Measurements from ENCODE around the gene PIK3R5.

Gene PIK3R5

GRCh38 chr17:8965394-8966168 is at the start of gene PIK3R5:
PIK3R5 (minus strand) TSS chr17:8965707; CDS start chr17:8911494, 54,213 bp downstream.
- peaks cover 31% of the 10 kb centered on the region for H3K36me3 Mint-ChIP-seq
- ATAC-seq (ENCODE audit: low read depth), result peak; percentile 84
- peaks cover 18% of the 10 kb centered on the region for H3K9me3 Mint-ChIP-seq
- peak within 1 kb of the TSS; percentile 96 for H3K4me3 Mint-ChIP-seq
- H3K27ac Mint-ChIP-seq, result peak within 1 kb of the TSS; percentile 88
- peaks cover 46% of the 10 kb centered on the region for H3K4me1 Mint-ChIP-seq
- DNase-seq (ENCODE audit: low spot score in 2 of 2), result peak; percentile 90 to 95
- H3K27me3 Mint-ChIP-seq, result no peaks in the 10 kb centered on the region

GRCh38 chr17:9011001-9011400 is 45.5 kb upstream of the PIK3R5 start:
- DNase-seq (ENCODE audit: low spot score in 2 of 2) (no peak), ATAC-seq (ENCODE audit: low read depth) (no peak)
- H3K4me3 Mint-ChIP-seq, result no peak overlapping the region
- H3K27me3 Mint-ChIP-seq, result peaks cover 36% of the 10 kb centered on the region
- no peak overlapping the region for H3K27ac Mint-ChIP-seq
- H3K36me3 Mint-ChIP-seq, result no peaks in the 10 kb centered on the region
- no peaks in the 10 kb centered on the region for H3K4me1 Mint-ChIP-seq
- H3K9me3 Mint-ChIP-seq, result peaks cover 4% of the 10 kb centered on the region

GRCh38 chr17:9009737-9010136 is 44.2 kb upstream of the PIK3R5 start:
- H3K4me3 Mint-ChIP-seq, result no peak overlapping the region
- no peaks in the 10 kb centered on the region for H3K36me3 Mint-ChIP-seq
- H3K9me3 Mint-ChIP-seq, result peaks cover 4% of the 10 kb centered on the region
- no peak overlapping the region for H3K27ac Mint-ChIP-seq
- H3K27me3 Mint-ChIP-seq, result peaks cover 43% of the 10 kb centered on the region
- ATAC-seq (ENCODE audit: low read depth) (no peak), DNase-seq (ENCODE audit: low spot score in 2 of 2) (no peak)
- H3K4me1 Mint-ChIP-seq, result no peaks in the 10 kb centered on the region

GRCh38 chr17:9009096-9009495 is 43.6 kb upstream of the PIK3R5 start:
- peaks cover 4% of the 10 kb centered on the region for H3K9me3 Mint-ChIP-seq
- ATAC-seq (ENCODE audit: low read depth) (no peak), DNase-seq (ENCODE audit: low spot score in 2 of 2) (no peak)
- H3K36me3 Mint-ChIP-seq, result no peaks in the 10 kb centered on the region
- no peak overlapping the region for H3K27ac Mint-ChIP-seq
- H3K27me3 Mint-ChIP-seq, result peaks cover 45% of the 10 kb centered on the region
- no peak overlapping the region for H3K4me3 Mint-ChIP-seq
- no peaks in the 10 kb centered on the region for H3K4me1 Mint-ChIP-seq

- peaks cover 3% of the 10 kb centered on the region for H3K9me3 Mint-ChIP-seq
- peaks cover 41% of the 10 kb centered on the region for H3K27me3 Mint-ChIP-seq
- H3K4me1 Mint-ChIP-seq, result peaks cover 5% of the 10 kb centered on the region
Observed at GRCh38 chr17:9007052-9007714, 41.7 kb upstream of the PIK3R5 start.

GRCh38 chr17:9006175-9006767 is 40.8 kb upstream of the PIK3R5 start:
- Mint-ChIP-seq H3K27ac (no peak overlapping the region), H3K27me3 (peaks cover 44% of the 10 kb centered on the region), H3K9me3 (peaks cover 3% of the 10 kb centered on the region), H3K4me3 (no peak overlapping the region), H3K4me1 (peaks cover 10% of the 10 kb centered on the region), H3K36me3 (no peaks in the 10 kb centered on the region)
- DNase-seq (ENCODE audit: low spot score in 2 of 2) (no peak), ATAC-seq (ENCODE audit: low read depth) (no peak)

More at GRCh38 chr17:9007052-9007714, 41.7 kb upstream of the PIK3R5 start:
- ATAC-seq (ENCODE audit: low read depth), result no peak
- Mint-ChIP-seq H3K4me3 (no peak overlapping the region), H3K36me3 (no peaks in the 10 kb centered on the region), H3K27ac (no peak overlapping the region)
- no peak for DNase-seq (ENCODE audit: low spot score in 2 of 2)

GRCh38 chr17:9004961-9005285 is 39.4 kb upstream of the PIK3R5 start:
- Mint-ChIP-seq H3K27me3 (peaks cover 40% of the 10 kb centered on the region), H3K4me3 (no peak overlapping the region)

GRCh38 chr17:9004132-9004960 is 38.8 kb upstream of the PIK3R5 start:
- Mint-ChIP-seq H3K4me1 (peaks cover 10% of the 10 kb centered on the region), H3K27me3 (peaks cover 38% of the 10 kb centered on the region), H3K4me3 (peak overlapping the region; percentile 69), H3K9me3 (peaks cover 3% of the 10 kb centered on the region), H3K36me3 (no peaks in the 10 kb centered on the region), H3K27ac (no peak overlapping the region)
- no peak for DNase-seq (ENCODE audit: low spot score in 2 of 2)
- no peak for ATAC-seq (ENCODE audit: low read depth)

More at GRCh38 chr17:9004961-9005285, 39.4 kb upstream of the PIK3R5 start:
- DNase-seq (ENCODE audit: low spot score in 2 of 2) (no peak), ATAC-seq (ENCODE audit: low read depth) (no peak)
- peaks cover 10% of the 10 kb centered on the region for H3K4me1 Mint-ChIP-seq
- H3K27ac Mint-ChIP-seq, result no peak overlapping the region
- H3K9me3 Mint-ChIP-seq, result peaks cover 3% of the 10 kb centered on the region
- no peaks in the 10 kb centered on the region for H3K36me3 Mint-ChIP-seq

GRCh38 chr17:9003355-9004131 is 38.0 kb upstream of the PIK3R5 start:
- H3K9me3 Mint-ChIP-seq, result peaks cover 3% of the 10 kb centered on the region
- peak overlapping the region; percentile 69 for H3K4me3 Mint-ChIP-seq
- peaks cover 34% of the 10 kb centered on the region for H3K27me3 Mint-ChIP-seq
- no peaks in the 10 kb centered on the region for H3K36me3 Mint-ChIP-seq
- peaks cover 10% of the 10 kb centered on the region for H3K4me1 Mint-ChIP-seq
- DNase-seq (ENCODE audit: low spot score in 2 of 2), result no peak
- no peak overlapping the region for H3K27ac Mint-ChIP-seq
- no peak for ATAC-seq (ENCODE audit: low read depth)

- Mint-ChIP-seq H3K4me1 (peaks cover 10% of the 10 kb centered on the region), H3K9me3 (peaks cover 3% of the 10 kb centered on the region), H3K27me3 (peaks cover 32% of the 10 kb centered on the region), H3K27ac (no peak overlapping the region), H3K4me3 (peak overlapping the region; percentile 74), H3K36me3 (no peaks in the 10 kb centered on the region)
- peak; percentile 70 for ATAC-seq (ENCODE audit: low read depth)
- DNase-seq (ENCODE audit: low spot score in 2 of 2), result peak in 1 of 2 donors; percentile 49
Observed at GRCh38 chr17:9002606-9003354, 37.3 kb upstream of the PIK3R5 start.

- ATAC-seq (ENCODE audit: low read depth) (no peak), DNase-seq (ENCODE audit: low spot score in 2 of 2) (no peak)
- Mint-ChIP-seq H3K27ac (no peak overlapping the region), H3K27me3 (peaks cover 27% of the 10 kb centered on the region), H3K4me3 (peak overlapping the region; percentile 74), H3K9me3 (no peaks in the 10 kb centered on the region), H3K4me1 (peaks cover 10% of the 10 kb centered on the region), H3K36me3 (no peaks in the 10 kb centered on the region)
Observed at GRCh38 chr17:9002227-9002605, 36.7 kb upstream of the PIK3R5 start.

GRCh38 chr17:9001559-9001958 is 36.1 kb upstream of the PIK3R5 start:
- H3K4me3 Mint-ChIP-seq, result peak overlapping the region; percentile 55
- ATAC-seq (ENCODE audit: low read depth) (peak; percentile 38), DNase-seq (ENCODE audit: low spot score in 2 of 2) (no peak)
- no peak overlapping the region for H3K27ac Mint-ChIP-seq
- no peaks in the 10 kb centered on the region for H3K36me3 Mint-ChIP-seq
- H3K27me3 Mint-ChIP-seq, result peaks cover 24% of the 10 kb centered on the region
- H3K9me3 Mint-ChIP-seq, result no peaks in the 10 kb centered on the region
- peaks cover 10% of the 10 kb centered on the region for H3K4me1 Mint-ChIP-seq
